Activated T-cell treated with anti-CD3 and anti-CD28 coated beads for 1 hour (primary cell): ENCODE data around the gene SLC39A10.
"Not testable (repeated sequence)": the region's sequence is repeated elsewhere in the genome, so short reads cannot be mapped to it uniquely, and the experiment has no call there.

Source experiments
- DNase-seq: peaks from one replicate; pipeline ENCODE4 v3.0.0-alpha.2; 2020; ENCODE audit warnings: low read depth

The SLC39A10 gene

GRCh38 chr2:195646424-195646823 lies 10.6 kb upstream of the SLC39A10 start:
- no peak for DNase-seq

GRCh38 chr2:195647302-195647701 lies 9.7 kb upstream of the SLC39A10 start:
- DNase-seq: no peak

- DNase-seq: not testable (repeated sequence)
Measured at GRCh38 chr2:195648370-195648769, 8.7 kb upstream of the SLC39A10 start.

- DNase-seq: no peak
Measured at GRCh38 chr2:195648787-195649186, 8.2 kb upstream of the SLC39A10 start.

GRCh38 chr2:195649629-195650190 lies 7.3 kb upstream of the SLC39A10 start:
- no peak for DNase-seq

- DNase-seq: no peak
Measured at GRCh38 chr2:195651046-195651445, 6.0 kb upstream of the SLC39A10 start.

- no peak for DNase-seq
Measured at GRCh38 chr2:195652911-195653310, 4.1 kb upstream of the SLC39A10 start.

GRCh38 chr2:195656161-195656858 lies 716 bp upstream of the SLC39A10 start:
- DNase-seq: no peak

- DNase-seq: peak; percentile 42
Measured at GRCh38 chr2:195657634-195658540, 861 bp downstream of the SLC39A10 start.

GRCh38 chr2:195658541-195658890 lies 1.5 kb downstream of the SLC39A10 start:
- no peak for DNase-seq

GRCh38 chr2:195659114-195659513 lies 2.1 kb downstream of the SLC39A10 start:
- DNase-seq: no peak

GRCh38 chr2:195659982-195660890 lies 3.2 kb downstream of the SLC39A10 start:
- peak; percentile 83 for DNase-seq

- no peak for DNase-seq
Measured at GRCh38 chr2:195662138-195662537, 5.1 kb downstream of the SLC39A10 start.

- DNase-seq: no peak
Measured at GRCh38 chr2:195663007-195663406, 6.0 kb downstream of the SLC39A10 start.

GRCh38 chr2:195664528-195664927 lies 7.5 kb downstream of the SLC39A10 start:
- DNase-seq: no peak

GRCh38 chr2:195665153-195665552 lies 8.1 kb downstream of the SLC39A10 start:
- DNase-seq: not testable (repeated sequence)

- DNase-seq: no peak
Measured at GRCh38 chr2:195666113-195666712, 9.2 kb downstream of the SLC39A10 start.

- no peak for DNase-seq
Measured at GRCh38 chr2:195667974-195668373, 10.9 kb downstream of the SLC39A10 start.

GRCh38 chr2:195670191-195670590 lies 13.2 kb downstream of the SLC39A10 start:
- no peak for DNase-seq

- DNase-seq: no peak
Measured at GRCh38 chr2:195671563-195671962, 14.5 kb downstream of the SLC39A10 start.

GRCh38 chr2:195672674-195673073 lies 15.6 kb downstream of the SLC39A10 start:
- no peak for DNase-seq
